ENCODE results near the gene SETBP1.

The SETBP1 gene

DNA sequence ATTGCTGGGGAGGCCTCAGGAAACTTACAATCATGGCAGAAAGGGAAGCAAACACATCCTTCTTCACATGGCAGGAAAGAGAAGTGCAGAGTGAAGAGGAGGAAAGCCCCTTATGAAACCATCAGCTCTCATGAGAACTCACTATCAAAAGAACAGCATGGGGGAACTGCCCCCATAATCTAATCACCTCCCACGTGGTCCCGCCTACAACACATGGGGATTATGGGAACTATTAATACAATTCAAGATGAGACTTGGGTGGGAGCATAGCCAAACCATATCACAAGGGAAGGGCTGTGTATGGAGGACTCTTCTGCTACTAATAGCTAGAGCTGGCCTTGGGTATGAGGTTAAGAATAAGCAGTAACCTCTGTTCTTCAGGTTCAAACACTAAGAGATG lies 8.8 kb upstream of the SETBP1 start:
- no peak overlapping the region for H3K4me2 ChIP-seq (ENCODE audit: low read length)
- H3K27ac ChIP-seq (ENCODE audit: low read depth, low read length, poor library complexity, severe bottlenecking): no peak overlapping the region
- no peaks in the 10 kb centered on the region for H3K27me3 ChIP-seq (ENCODE audit: insufficient read depth, low read length)
- H3K36me3 ChIP-seq (ENCODE audit: insufficient read depth, low read length): no peaks in the 10 kb centered on the region
- no peaks in the 10 kb centered on the region for H4K20me1 ChIP-seq (ENCODE audit: insufficient read depth, low read length)
- H2AFZ ChIP-seq (ENCODE audit: low read length): no peak overlapping the region
- H3K9ac ChIP-seq (ENCODE audit: low read length): no peak overlapping the region
- no peaks in the 10 kb centered on the region for H3K9me2 ChIP-seq (ENCODE audit: low read depth, low read length)
- H3F3A ChIP-seq (ENCODE audit: insufficient read depth, low read length): no peaks in the 10 kb centered on the region
- no peak overlapping the region for H3K4me3 ChIP-seq (ENCODE audit: low read depth, low read length, poor library complexity, severe bottlenecking)
- no peaks in the 10 kb centered on the region for H3K79me2 ChIP-seq (ENCODE audit: insufficient read depth, low read length)
- no peaks in the 10 kb centered on the region for H3K9me3 ChIP-seq (ENCODE audit: low read length)
- H3K4me1 ChIP-seq (ENCODE audit: insufficient read depth, low read length, severe bottlenecking): no peaks in the 10 kb centered on the region
- TF ChIP-seq EZH2 (IDR thresholded peaks at IDR 0.05; ENCODE audit: borderline replicate concordance, low read length) (no peak), CTCF (IDR thresholded peaks at IDR 0.05; ENCODE audit: low read length) (no peak)

GRCh38 chr18:44672506-44672905 lies 8.2 kb upstream of the SETBP1 start:
- H3K79me2 ChIP-seq (ENCODE audit: insufficient read depth, low read length): no peaks in the 10 kb centered on the region
- TF ChIP-seq EZH2 (IDR thresholded peaks at IDR 0.05; ENCODE audit: borderline replicate concordance, low read length): no peak
- TF ChIP-seq CTCF (IDR thresholded peaks at IDR 0.05; ENCODE audit: low read length): no peak
- no peak overlapping the region for H3K4me3 ChIP-seq (ENCODE audit: low read depth, low read length, poor library complexity, severe bottlenecking)
- no peaks in the 10 kb centered on the region for H3K36me3 ChIP-seq (ENCODE audit: insufficient read depth, low read length)
- no peaks in the 10 kb centered on the region for H4K20me1 ChIP-seq (ENCODE audit: insufficient read depth, low read length)
- H3F3A ChIP-seq (ENCODE audit: insufficient read depth, low read length): no peaks in the 10 kb centered on the region
- no peaks in the 10 kb centered on the region for H3K9me3 ChIP-seq (ENCODE audit: low read length)
- no peak overlapping the region for H3K9ac ChIP-seq (ENCODE audit: low read length)
- H3K27ac ChIP-seq (ENCODE audit: low read depth, low read length, poor library complexity, severe bottlenecking): no peak overlapping the region
- no peaks in the 10 kb centered on the region for H3K27me3 ChIP-seq (ENCODE audit: insufficient read depth, low read length)
- H2AFZ ChIP-seq (ENCODE audit: low read length): no peak overlapping the region
- no peak overlapping the region for H3K4me2 ChIP-seq (ENCODE audit: low read length)
- H3K9me2 ChIP-seq (ENCODE audit: low read depth, low read length): no peaks in the 10 kb centered on the region
- no peaks in the 10 kb centered on the region for H3K4me1 ChIP-seq (ENCODE audit: insufficient read depth, low read length, severe bottlenecking)

GRCh38 chr18:44673256-44673880 lies 7.3 kb upstream of the SETBP1 start:
- Histone ChIP-seq H3K4me1 (ENCODE audit: insufficient read depth, low read length, severe bottlenecking) (peaks cover under 1% of the 10 kb centered on the region), H3F3A (ENCODE audit: insufficient read depth, low read length) (no peaks in the 10 kb centered on the region), H3K27ac (ENCODE audit: low read depth, low read length, poor library complexity, severe bottlenecking) (no peak overlapping the region), H3K4me3 (ENCODE audit: low read depth, low read length, poor library complexity, severe bottlenecking) (no peak overlapping the region), H4K20me1 (ENCODE audit: insufficient read depth, low read length) (no peaks in the 10 kb centered on the region), H3K79me2 (ENCODE audit: insufficient read depth, low read length) (no peaks in the 10 kb centered on the region), H3K9ac (ENCODE audit: low read length) (no peak overlapping the region), H3K9me2 (ENCODE audit: low read depth, low read length) (no peaks in the 10 kb centered on the region), H3K36me3 (ENCODE audit: insufficient read depth, low read length) (no peaks in the 10 kb centered on the region), H3K9me3 (ENCODE audit: low read length) (no peaks in the 10 kb centered on the region), H3K27me3 (ENCODE audit: insufficient read depth, low read length) (no peaks in the 10 kb centered on the region), H2AFZ (ENCODE audit: low read length) (no peak overlapping the region), H3K4me2 (ENCODE audit: low read length) (no peak overlapping the region)
- no peak for TF ChIP-seq EZH2 (IDR thresholded peaks at IDR 0.05; ENCODE audit: borderline replicate concordance, low read length)
- no peak for TF ChIP-seq CTCF (IDR thresholded peaks at IDR 0.05; ENCODE audit: low read length)
